ENCODE results near the gene NAT9. TPM values are rescaled to one million over a fixed set of nuclear protein-coding genes. Genes with fewer than 3 reads are reported as not detected.

The NAT9 gene
- total and polyA plus RNA-seq, 2 donors (not counting 1 experiment from before 2014, with no cell fraction given): 66.6 to 73.6 TPM

DNA sequence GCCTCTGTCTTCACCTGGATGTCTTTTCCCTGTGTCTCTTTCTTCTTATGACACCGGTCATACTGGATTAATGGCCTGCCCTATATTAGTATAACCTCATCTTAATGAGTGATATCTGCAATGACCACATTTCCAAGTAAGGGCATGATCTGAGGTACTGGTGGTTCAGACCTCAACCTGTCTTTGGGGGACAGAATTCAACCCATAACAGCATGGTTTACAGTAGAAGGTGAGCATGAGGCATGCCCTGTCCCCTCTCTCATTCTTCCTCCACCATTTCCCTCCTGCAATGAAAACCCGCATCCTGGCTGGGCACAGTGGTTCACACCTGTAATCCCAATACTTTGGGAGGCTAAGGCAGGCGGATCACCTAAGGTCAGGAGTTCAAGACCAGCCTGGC is 41.9 kb downstream of the NAT9 start:
- CTCF ChIA-PET: interaction anchor here (5.0 to 5.6 kb wide), 2 partner anchors 12 to 77 kb away, joined by 65 to 344 read pairs; no protein-coding TSS in a partner anchor
- intact Hi-C loops (cut with micrococcal nuclease): no loop called here
- Mint-ChIP-seq H3K27me3 (no peaks in the 10 kb centered on the region), H3K4me3 (no peak overlapping the region), H3K4me1 (peaks cover 39% of the 10 kb centered on the region), H3K9me3 (ENCODE audit: insufficient read depth) (no peaks in the 10 kb centered on the region), H3K27ac (no peak overlapping the region)
- Histone ChIP-seq H3K4me1 (ENCODE audit: control insufficient read depth in 2 of 2, insufficient read depth in 2 of 2, low read length in 2 of 2) (peaks cover 31 to 56% of the 10 kb centered on the region in 2 donors), H4K20me1 (ENCODE audit: control insufficient read depth, insufficient read depth, low read length, poor library complexity, severe bottlenecking) (no peaks in the 10 kb centered on the region), H3K9ac (ENCODE audit: low read length) (no peak overlapping the region), H3K79me2 (ENCODE audit: control insufficient read depth, insufficient read depth, low read length) (peaks cover 15% of the 10 kb centered on the region), H3K36me3 (replicated peaks in 1 of 2; ENCODE audit: control extremely low read depth in 1 of 2, control insufficient read depth in 1 of 2, extremely low read depth in 1 of 2, insufficient read depth in 2 of 2, low read length in 1 of 2) (no peaks in the 10 kb centered on the region), H3K9me3 (ENCODE audit: control extremely low read depth in 1 of 3, control insufficient read depth in 2 of 3, insufficient read depth in 1 of 3, low read length in 2 of 3) (no peaks in the 10 kb centered on the region), H3K4me3 (ENCODE audit: control extremely low read depth in 1 of 5, extremely low read depth in 1 of 5, insufficient read depth in 1 of 5, low read depth in 2 of 5, low read length in 4 of 5) (no peak overlapping the region), H3K27me3 (replicated peaks in 1 of 4; ENCODE audit: control extremely low read depth in 1 of 4, control insufficient read depth in 3 of 4, insufficient read depth in 4 of 4, low read length in 3 of 4) (peaks cover 0 to 10% (median 0%) of the 10 kb centered on the region in 4 experiments), H3K27ac (ENCODE audit: low read length in 2 of 2) (no peak overlapping the region), H2AFZ (ENCODE audit: insufficient read depth, low read depth, low read length, poor library complexity, severe bottlenecking) (no peak overlapping the region), H3K4me2 (replicated peaks; ENCODE audit: low read depth, low read length, poor library complexity, severe bottlenecking) (no peak overlapping the region)
- WGBS (ENCODE audit: insufficient coverage): 100% methylated on average over 1 of the region's 3 CpGs
- POLR2A ChIA-PET: interaction anchor here (0.6 to 0.7 kb wide), 2 partner anchors 121 to 292 kb away, joined by 3 to 4 read pairs; no protein-coding TSS in a partner anchor
- no peak for DNase-seq
- no peak for TF ChIP-seq EZH2 (IDR thresholded peaks at IDR 0.05; ENCODE audit: borderline replicate concordance, insufficient read depth, low read depth, low read length, poor library complexity, severe bottlenecking)
- TF ChIP-seq, protein P1, sequence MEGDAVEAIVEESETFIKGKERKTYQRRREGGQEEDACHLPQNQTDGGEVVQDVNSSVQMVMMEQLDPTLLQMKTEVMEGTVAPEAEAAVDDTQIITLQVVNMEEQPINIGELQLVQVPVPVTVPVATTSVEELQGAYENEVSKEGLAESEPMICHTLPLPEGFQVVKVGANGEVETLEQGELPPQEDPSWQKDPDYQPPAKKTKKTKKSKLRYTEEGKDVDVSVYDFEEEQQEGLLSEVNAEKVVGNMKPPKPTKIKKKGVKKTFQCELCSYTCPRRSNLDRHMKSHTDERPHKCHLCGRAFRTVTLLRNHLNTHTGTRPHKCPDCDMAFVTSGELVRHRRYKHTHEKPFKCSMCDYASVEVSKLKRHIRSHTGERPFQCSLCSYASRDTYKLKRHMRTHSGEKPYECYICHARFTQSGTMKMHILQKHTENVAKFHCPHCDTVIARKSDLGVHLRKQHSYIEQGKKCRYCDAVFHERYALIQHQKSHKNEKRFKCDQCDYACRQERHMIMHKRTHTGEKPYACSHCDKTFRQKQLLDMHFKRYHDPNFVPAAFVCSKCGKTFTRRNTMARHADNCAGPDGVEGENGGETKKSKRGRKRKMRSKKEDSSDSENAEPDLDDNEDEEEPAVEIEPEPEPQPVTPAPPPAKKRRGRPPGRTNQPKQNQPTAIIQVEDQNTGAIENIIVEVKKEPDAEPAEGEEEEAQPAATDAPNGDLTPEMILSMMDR (IDR thresholded peaks at IDR 0.05): no peak
- ATAC-seq (ENCODE audit: low read depth): no peak

DNA sequence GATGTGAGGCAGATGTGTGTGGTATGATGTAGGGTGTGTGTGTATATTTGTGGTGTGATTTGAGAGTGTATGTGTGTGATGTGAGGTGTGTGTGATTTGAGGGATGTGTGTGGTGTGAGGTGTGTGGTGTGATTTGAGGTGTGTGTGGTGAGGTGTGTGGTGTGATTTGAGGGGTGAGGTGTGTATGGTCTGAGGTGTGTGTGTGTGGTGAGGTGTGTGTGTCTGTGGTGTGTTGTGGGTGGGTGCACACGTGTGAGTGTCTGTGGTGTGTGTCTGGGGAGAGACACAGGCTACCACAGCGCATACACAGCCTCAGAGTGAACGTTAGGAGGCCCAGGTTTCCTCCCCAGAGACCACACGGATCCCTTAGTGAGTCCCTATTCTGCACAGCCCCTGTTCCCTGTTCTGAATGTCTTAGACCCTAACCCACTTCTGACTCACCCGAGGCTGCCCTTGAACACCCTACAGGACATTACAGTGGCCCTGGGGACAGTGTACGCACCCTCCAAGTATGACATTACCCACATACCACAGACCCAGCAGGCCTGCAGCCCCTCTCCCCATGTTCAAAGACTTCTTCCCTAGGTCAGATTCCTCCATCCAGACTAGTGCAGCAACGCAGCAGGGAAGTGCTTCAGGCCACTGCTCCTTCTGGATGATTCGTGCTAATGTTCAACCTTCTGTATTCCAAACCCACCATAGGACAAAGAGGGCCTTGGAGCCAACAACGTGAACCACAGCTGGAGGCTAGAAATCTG is 42.6 kb downstream of the NAT9 start:
- Mint-ChIP-seq H3K4me1 (peaks cover 32% of the 10 kb centered on the region), H3K4me3 (no peak overlapping the region), H3K27me3 (no peaks in the 10 kb centered on the region), H3K9me3 (ENCODE audit: insufficient read depth) (no peaks in the 10 kb centered on the region), H3K27ac (no peak overlapping the region)
- DNase-seq (no peak), ATAC-seq (ENCODE audit: low read depth) (no peak)
- no peak overlapping the region for H3K27ac ChIP-seq (ENCODE audit: low read length in 2 of 2)
- H3K4me3 ChIP-seq (ENCODE audit: control extremely low read depth in 1 of 5, extremely low read depth in 1 of 5, insufficient read depth in 1 of 5, low read depth in 2 of 5, low read length in 4 of 5): no peak overlapping the region
- H3K4me2 ChIP-seq (replicated peaks; ENCODE audit: low read depth, low read length, poor library complexity, severe bottlenecking): no peak overlapping the region
- no peaks in the 10 kb centered on the region for H3K36me3 ChIP-seq (replicated peaks in 1 of 2; ENCODE audit: control extremely low read depth in 1 of 2, control insufficient read depth in 1 of 2, extremely low read depth in 1 of 2, insufficient read depth in 2 of 2, low read length in 1 of 2)
- no peaks in the 10 kb centered on the region for H3K9me3 ChIP-seq (ENCODE audit: control extremely low read depth in 1 of 3, control insufficient read depth in 2 of 3, insufficient read depth in 1 of 3, low read length in 2 of 3)
- H3K4me1 ChIP-seq (ENCODE audit: control insufficient read depth in 2 of 2, insufficient read depth in 2 of 2, low read length in 2 of 2): peaks cover 24 to 48% of the 10 kb centered on the region in 2 donors
- TF ChIP-seq, protein P1 (IDR thresholded peaks at IDR 0.05): no peak
- TF ChIP-seq EZH2 (IDR thresholded peaks at IDR 0.05; ENCODE audit: borderline replicate concordance, insufficient read depth, low read depth, low read length, poor library complexity, severe bottlenecking): no peak
- intact Hi-C loops (cut with micrococcal nuclease): no loop called here
- H3K9ac ChIP-seq (ENCODE audit: low read length): no peak overlapping the region
- no peaks in the 10 kb centered on the region for H4K20me1 ChIP-seq (ENCODE audit: control insufficient read depth, insufficient read depth, low read length, poor library complexity, severe bottlenecking)
- WGBS (ENCODE audit: insufficient coverage): 52% methylated on average over 7 of the region's 9 CpGs
- peaks cover 8% of the 10 kb centered on the region for H3K79me2 ChIP-seq (ENCODE audit: control insufficient read depth, insufficient read depth, low read length)
- ChIA-PET POLR2A (no interaction called here), CTCF (no interaction called here)
- peaks cover 0 to 10% (median 0%) of the 10 kb centered on the region in 4 experiments for H3K27me3 ChIP-seq (replicated peaks in 1 of 4; ENCODE audit: control extremely low read depth in 1 of 4, control insufficient read depth in 3 of 4, insufficient read depth in 4 of 4, low read length in 3 of 4)
- H2AFZ ChIP-seq (ENCODE audit: insufficient read depth, low read depth, low read length, poor library complexity, severe bottlenecking): no peak overlapping the region

All from B cell (primary cell).